Endothelial cell of umbilical vein (primary cell): ENCODE measurements around the gene FHIT.

ENCODE experiments used
- CTCF ChIP-seq, 2 donors: IDR thresholded peaks; 1 replicate in 1 of 2; 2 replicates in 1 of 2; pipeline ENCODE4 v1.5.1; 2011; ENCODE audit warnings: low read length in 2 of 2, mild to moderate bottlenecking in 2 of 2, moderate library complexity in 2 of 2, control low read depth in 1 of 2, inconsistent platforms in 1 of 2, low read depth in 1 of 2; ENCODE audit not compliant: insufficient read depth in 1 of 2; ENCODE audit errors: extremely low read depth in 1 of 2
- FOS ChIP-seq: IDR thresholded peaks from 2 replicates; pipeline ENCODE4 v1.6.1; 2011; ENCODE audit warnings: mild to moderate bottlenecking, low read length, moderate library complexity, borderline replicate concordance; ENCODE audit not compliant: insufficient read depth
- MYC ChIP-seq: IDR thresholded peaks from one replicate; pipeline ENCODE4 v1.6.1; 2011; ENCODE audit warnings: mild to moderate bottlenecking, low read depth, low read length
- POLR2A ChIP-seq: IDR thresholded peaks from 2 replicates; pipeline ENCODE4 v1.6.1; 2012; ENCODE audit warnings: low read depth, mild to moderate bottlenecking, control low read depth, low read length

- TF ChIP-seq CTCF (IDR thresholded peaks at IDR 0.05; ENCODE audit: extremely low read depth in 1 of 2, insufficient read depth in 1 of 2, low read depth in 1 of 2, low read length in 2 of 2), result no peak
- TF ChIP-seq MYC, result no peak
- TF ChIP-seq FOS, result no peak
- no peak for TF ChIP-seq POLR2A
These were observed 334.7 kb downstream of the FHIT start for GRCh38 chr3:60916546-60916945.
